Globus pallidus (tissue), 1 donor: ENCODE results near the gene CD40.

Source experiments
- DNase-seq: peaks from one replicate; pipeline ENCODE4 v3.0.0-alpha.2; 2015; ENCODE audit warnings: low spot score

The CD40 gene

GRCh38 chr20:46122516-46123481, 4.7 kb downstream of the CD40 start:
- no peak for DNase-seq

DNA sequence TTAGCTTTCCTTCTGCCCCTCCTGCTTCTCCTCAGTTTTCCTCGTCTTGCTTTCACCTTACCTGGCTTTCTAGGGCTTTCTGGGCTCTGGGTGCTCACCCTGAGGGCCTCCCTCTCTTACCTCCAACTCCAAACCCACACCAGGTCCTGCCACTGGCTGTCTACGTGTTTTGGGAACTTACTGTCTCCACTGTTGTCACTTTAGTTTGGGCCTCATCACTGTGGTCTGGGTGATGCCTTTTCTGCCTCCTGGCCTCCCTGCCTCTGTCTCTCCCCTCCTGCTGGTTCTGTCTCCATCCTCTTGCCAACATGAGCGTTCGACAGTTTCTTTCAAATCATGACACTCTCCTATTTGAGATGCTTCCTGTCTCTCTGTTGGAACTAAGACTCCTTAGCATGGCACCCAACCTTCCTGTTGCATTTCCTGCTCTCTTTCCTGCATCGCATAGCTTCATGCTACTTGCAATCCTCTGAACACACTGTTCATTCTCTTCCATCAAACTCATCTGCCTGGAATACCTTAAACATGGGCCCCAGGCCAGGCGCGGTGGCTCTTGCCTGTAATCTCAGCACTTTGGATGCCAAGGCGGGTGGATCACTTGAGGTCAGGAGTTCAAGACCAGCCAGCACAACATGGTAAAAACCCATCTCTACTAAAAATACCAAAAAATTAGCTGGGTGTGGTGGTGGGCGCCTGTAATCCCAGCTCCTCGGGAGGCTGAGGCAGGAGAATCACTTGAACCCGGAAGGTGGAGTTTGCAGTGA, 5.5 kb downstream of the CD40 start:
- DNase-seq: no peak

DNA sequence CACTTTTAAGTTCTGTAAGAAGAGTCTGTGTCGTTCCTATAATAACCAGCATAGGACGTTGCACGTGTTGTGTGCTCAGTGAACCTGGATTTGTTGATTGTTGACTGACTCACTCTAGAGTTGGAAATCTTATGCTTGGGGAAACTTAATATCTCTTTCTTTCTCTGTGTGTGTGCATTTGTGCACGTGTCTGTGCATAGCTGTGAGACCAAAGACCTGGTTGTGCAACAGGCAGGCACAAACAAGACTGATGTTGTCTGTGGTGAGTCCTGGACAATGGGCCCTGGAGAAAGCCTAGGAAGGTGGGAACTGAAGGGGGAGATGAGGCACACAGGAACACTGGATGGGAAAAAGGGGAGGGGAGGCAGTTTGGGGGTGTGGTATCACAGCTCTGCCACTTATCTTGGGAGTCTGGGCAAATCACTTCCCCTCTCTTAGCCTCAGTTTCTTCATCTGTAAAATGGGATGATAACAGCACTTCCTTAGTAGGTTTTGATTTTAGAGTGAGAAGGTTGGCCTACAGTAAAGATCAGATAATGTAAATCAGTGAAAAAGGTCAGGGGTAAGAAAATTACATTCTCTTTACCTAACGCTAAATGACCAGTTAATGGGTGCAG, 8.4 kb downstream of the CD40 start:
- no peak for DNase-seq

- no peak for DNase-seq
These were observed 9.4 kb downstream of the CD40 start for GRCh38 chr20:46127396-46128010.

DNA sequence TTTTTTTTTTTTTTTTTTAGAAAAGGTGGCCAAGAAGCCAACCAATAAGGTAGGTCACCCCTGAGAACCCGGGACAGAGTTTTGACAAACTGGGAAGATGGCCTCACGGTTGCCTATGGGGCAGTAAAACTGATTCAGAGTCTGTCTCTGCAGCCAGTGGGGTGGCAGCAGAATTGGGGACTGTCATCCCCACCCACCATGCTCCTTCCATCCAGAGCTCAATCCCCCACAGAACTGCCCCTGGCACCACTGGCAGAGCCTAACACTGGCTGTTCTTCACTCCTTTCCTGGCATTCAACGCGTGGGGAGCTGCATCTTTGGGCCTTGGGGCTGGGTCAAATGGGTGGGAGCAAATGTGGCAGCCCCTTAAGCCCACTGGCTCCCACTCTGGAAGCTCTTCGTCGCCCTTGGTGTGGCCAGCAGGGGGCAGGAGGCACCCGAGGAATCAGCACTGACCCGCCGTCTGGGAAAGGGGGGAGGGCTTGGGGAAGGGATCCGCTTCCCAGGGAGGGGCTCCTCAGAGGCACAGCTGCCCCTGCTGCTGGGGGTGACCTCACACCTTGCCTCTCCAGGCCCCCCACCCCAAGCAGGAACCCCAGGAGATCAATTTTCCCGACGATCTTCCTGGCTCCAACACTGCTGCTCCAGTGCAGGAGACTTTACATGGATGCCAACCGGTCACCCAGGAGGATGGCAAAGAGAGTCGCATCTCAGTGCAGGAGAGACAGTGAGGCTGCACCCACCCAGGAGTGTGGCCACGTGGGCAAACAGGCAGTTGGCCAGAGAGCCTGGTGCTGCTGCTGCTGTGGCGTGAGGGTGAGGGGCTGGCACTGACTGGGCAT, 10.4 kb downstream of the CD40 start:
- DNase-seq: no peak

- DNase-seq: no peak
These were observed 11.9 kb downstream of the CD40 start for GRCh38 chr20:46129955-46130481.

GRCh38 chr20:46130534-46130933, 12.4 kb downstream of the CD40 start:
- DNase-seq: no peak

- no peak for DNase-seq
These were observed 13.3 kb downstream of the CD40 start for GRCh38 chr20:46131396-46131795.

DNA sequence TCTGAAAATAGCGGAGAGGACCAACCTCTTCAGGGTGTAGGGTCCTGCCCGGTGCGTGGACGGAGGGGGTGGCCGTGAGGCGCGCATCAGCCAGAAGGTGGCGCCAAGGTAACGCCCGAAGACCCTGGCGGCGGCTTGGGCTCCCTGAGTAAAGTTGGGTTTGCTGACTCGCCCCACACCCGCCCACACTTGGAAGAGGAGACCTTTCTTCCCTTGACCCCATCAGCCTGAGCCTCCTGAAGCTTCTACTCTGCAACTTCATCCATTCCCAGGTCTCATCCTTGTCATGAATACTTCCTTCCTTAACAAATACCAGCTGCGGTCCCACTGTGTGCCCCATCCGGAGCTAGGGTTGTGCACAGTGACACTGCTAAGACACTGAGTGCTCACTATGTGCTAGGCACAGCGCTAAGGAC, 14.6 kb downstream of the CD40 start:
- DNase-seq: peak; percentile 45

- no peak for DNase-seq
These were observed 16.0 kb downstream of the CD40 start for GRCh38 chr20:46133886-46134654.

DNA sequence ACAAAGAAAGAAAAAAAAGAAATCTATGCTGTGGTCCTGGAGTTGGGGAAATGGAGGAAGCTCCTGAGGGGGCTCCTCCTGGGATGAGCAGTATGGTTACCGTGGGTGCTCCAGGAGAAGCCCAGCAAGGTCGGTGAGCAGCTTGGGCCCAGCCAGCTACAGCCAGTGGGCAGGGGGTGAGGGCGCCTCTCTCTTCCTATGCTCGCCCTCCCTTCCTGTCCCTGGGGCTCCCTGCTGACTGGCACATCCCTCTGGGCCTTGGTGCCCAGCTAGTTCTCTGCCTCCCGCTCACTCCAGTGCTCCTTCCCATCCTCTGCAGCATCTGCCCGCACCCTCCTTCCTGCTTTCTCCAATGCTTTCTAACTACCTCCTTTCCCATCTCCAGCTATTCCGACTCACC, 16.6 kb downstream of the CD40 start:
- no peak for DNase-seq

DNA sequence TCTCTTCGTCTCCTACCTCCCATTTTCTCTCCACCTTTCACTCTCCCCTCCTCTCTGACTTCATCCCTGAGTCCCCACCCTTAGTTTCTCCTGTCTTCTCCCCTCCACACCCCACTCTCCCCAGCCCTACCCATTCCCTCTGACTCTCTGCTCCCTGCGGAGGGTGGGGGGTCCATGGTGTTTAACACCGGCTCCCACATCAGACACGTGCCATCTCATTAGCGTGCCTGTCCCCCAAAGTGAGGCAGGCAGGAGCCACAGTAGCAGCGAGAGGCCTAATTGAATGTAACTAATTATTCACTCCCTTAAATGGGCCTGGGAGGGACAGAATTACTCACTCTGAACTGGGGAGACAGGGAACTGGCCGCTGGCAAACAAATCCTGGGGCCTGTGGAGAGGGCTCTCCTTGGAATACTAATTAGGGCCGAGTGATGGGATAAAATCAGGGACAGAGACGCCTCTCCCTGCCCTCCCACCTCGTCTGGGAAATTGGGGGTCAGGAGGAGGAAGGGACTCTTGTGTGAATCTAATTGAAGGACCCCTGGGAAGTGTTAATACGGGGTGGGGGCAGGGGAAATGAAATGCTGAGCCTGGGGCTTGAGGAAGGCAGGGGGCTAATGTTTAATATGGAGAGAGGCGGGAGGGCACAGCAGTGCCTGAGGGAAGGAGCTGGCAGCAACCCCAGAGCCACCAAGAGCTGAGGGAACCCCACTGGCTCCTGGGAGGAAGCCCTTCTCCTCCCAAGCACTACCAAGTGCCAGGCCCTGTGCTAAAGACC, 17.9 kb downstream of the CD40 start:
- no peak for DNase-seq

DNA sequence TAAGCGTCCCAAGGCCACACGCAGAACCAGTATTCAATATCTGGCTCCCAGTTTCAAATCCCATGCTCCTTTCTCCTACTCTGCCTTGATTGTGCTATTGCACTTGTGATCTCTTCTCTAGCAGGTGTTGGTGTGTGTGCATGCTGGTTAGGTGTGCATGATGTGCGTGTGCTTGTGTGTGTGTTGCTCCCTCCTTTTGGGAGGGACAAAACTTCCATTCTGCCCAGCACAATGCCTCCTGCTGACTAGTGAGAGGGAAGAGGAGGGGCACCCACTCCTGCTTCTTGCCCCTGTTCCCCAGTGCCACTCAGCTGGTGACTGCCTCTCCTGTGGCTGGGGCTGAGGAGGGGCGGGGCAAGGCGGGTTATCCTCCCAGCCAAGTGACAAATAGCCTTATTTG, 19.7 kb downstream of the CD40 start:
- DNase-seq: no peak

DNA sequence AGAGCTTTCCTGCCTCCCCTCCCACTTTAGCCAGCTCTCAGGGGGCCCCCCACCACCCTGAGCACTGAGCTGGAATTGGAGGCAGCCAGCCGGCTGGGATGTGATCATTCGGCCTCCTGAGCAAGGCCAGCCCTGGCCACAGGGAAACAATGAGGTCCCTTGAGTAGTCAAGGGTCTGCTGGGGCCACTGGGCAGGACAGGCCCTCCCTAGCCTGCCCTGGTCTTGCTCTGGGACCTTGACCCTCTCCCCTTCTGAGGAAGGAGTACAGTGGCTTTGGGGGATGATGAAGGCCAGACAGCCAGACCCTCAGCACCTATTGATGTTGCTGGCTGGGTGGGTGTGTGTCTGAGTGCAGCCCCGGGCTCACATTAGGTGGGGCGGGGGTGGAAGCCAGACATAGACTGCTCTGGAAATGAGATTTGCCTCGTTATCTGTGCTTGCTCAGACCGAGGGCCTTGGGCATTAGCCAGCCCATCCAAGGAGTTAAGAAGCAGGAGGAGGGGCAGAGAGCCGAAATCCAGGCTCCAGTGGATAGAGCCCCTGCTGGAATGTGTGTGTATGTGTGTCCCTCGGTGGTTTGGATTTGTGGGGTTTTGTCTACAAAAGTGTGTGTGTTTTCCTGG, 21.3 kb downstream of the CD40 start:
- no peak for DNase-seq

DNA sequence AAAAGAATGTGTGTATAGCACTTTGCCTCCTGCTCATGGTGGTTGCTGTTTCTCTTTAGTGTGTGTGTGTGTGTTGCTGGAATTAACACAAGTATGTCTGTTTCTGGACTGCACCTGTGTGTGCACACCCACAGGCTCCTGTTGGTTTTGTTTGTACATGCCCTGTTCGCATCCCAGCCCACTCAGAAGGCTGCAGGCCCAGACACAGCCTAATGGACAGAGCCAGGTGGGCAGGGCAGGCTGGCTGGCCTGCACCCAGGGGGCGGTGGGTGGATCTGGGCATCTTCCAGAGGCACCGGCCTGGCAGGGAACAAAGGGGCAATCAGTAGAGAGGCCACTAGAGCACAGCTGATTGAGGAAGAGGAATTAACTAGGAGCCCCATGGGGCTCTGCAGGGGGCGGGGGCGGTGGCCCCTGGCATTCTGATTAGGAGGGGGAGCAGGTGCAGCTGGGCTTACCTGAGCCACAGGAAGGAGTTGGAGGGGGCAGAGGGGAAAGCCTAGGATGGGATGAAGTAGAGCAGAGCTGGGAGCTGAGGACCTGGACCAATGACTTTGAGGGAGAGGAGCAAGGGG, 21.9 kb downstream of the CD40 start:
- no peak for DNase-seq

DNA sequence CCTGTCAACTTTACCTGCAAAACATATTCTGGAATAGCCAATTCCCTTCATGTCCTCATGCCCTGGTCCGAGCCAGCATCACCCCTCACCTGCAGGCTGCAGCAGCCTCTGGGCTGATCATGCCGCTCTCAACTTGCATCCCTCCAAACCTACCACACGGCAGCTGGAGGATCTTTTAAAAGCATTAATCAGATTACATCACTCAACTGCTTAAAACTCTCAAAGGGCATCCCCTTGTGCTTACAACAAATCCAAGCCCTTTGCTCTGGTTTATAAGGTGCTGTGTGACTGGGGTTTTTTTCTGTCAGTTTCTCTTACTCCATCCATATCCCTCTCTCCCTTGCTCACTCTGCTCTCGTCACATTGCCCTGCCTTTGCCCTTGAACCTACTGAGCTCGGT, 24.0 kb downstream of the CD40 start:
- DNase-seq: no peak

- no peak for DNase-seq
These were observed 26.4 kb downstream of the CD40 start for GRCh38 chr20:46144432-46145025.

GRCh38 chr20:46145713-46146112, 27.6 kb downstream of the CD40 start:
- no peak for DNase-seq
